ENCODE measurements around the gene CFAP61.

DNA sequence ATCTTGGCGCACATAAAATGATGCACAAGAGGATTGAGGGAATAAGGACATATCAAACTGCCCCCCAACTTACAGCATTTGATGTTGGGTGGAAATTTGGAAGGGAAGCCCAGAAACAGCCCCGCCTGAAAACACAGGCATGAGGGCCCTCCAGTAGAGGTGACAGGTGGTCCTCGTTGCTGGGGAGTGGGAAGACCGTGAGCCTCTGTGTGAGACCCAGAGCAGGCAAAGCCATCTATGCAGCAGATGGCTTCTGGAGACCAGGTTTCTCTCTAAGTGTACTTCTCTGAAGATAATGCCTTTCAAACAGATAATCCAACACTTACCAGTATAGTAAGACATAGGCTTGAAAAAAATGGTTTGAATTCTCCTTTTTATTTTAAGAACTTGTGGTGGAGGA, 183.3 kb downstream of the CFAP61 start:
- TF ChIP-seq, protein P1, sequence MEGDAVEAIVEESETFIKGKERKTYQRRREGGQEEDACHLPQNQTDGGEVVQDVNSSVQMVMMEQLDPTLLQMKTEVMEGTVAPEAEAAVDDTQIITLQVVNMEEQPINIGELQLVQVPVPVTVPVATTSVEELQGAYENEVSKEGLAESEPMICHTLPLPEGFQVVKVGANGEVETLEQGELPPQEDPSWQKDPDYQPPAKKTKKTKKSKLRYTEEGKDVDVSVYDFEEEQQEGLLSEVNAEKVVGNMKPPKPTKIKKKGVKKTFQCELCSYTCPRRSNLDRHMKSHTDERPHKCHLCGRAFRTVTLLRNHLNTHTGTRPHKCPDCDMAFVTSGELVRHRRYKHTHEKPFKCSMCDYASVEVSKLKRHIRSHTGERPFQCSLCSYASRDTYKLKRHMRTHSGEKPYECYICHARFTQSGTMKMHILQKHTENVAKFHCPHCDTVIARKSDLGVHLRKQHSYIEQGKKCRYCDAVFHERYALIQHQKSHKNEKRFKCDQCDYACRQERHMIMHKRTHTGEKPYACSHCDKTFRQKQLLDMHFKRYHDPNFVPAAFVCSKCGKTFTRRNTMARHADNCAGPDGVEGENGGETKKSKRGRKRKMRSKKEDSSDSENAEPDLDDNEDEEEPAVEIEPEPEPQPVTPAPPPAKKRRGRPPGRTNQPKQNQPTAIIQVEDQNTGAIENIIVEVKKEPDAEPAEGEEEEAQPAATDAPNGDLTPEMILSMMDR (IDR thresholded peaks at IDR 0.05) = no peak
- TF ChIP-seq, protein P2, sequence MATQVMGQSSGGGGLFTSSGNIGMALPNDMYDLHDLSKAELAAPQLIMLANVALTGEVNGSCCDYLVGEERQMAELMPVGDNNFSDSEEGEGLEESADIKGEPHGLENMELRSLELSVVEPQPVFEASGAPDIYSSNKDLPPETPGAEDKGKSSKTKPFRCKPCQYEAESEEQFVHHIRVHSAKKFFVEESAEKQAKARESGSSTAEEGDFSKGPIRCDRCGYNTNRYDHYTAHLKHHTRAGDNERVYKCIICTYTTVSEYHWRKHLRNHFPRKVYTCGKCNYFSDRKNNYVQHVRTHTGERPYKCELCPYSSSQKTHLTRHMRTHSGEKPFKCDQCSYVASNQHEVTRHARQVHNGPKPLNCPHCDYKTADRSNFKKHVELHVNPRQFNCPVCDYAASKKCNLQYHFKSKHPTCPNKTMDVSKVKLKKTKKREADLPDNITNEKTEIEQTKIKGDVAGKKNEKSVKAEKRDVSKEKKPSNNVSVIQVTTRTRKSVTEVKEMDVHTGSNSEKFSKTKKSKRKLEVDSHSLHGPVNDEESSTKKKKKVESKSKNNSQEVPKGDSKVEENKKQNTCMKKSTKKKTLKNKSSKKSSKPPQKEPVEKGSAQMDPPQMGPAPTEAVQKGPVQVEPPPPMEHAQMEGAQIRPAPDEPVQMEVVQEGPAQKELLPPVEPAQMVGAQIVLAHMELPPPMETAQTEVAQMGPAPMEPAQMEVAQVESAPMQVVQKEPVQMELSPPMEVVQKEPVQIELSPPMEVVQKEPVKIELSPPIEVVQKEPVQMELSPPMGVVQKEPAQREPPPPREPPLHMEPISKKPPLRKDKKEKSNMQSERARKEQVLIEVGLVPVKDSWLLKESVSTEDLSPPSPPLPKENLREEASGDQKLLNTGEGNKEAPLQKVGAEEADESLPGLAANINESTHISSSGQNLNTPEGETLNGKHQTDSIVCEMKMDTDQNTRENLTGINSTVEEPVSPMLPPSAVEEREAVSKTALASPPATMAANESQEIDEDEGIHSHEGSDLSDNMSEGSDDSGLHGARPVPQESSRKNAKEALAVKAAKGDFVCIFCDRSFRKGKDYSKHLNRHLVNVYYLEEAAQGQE (IDR thresholded peaks at IDR 0.05; ENCODE audit: insufficient read depth in 1 of 2, low read depth in 2 of 2, low read length in 1 of 2) = no peak
- TF ChIP-seq POLR2AphosphoS5 (IDR thresholded peaks at IDR 0.05; ENCODE audit: low read depth, low read length) (no peak), TCF7L2 (IDR thresholded peaks at IDR 0.05; ENCODE audit: low read depth, low read length) (no peak)
